ENCODE measurements around the gene MFN2. TPM values are rescaled to one million over a fixed set of nuclear protein-coding genes. Genes with fewer than 3 reads are reported as not detected.

The MFN2 gene
- total RNA-seq, 1 donor from 2014 or later, result 80.5 TPM

DNA sequence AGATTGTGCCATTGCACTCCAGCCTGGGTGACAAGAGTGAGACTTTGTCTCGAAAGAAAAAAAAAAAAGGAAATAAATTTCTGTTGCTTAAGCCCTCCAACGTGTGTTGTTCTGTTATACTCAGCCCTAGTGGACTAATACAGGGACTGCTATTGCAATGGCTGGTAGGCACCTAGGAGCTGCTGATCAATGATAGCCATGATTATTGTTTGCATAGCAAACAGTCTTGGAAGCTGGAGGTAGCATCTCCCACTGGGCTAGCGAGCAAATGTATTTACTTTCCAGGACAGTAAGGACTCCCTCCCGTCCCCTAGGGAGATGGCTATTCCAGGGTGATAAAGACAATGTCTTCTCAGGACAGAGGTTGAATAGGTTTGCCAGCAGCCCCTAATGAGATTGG lies 69.4 kb downstream of the MFN2 start:
- no peak for DNase-seq (ENCODE audit: low read depth)

DNA sequence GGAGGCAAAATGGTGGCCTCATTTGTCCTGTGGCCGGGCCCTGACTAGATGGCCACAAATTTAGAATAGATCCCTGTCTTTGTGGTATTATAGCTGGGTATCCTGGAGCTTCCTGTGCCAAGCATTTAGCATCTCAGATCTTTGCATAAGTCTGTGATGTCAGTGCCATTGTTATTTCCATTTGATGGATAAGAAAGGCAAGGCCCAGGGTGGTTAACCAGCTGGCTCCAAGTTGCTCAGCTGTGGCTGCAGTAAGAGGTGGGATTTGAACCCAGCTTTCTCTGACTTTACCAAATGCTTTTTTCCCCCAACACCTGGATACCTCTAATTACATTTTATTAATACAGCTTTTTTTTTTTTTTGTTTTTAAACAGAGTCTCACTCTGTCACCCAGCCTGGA lies 71.1 kb downstream of the MFN2 start:
- DNase-seq (ENCODE audit: low read depth), result no peak

DNA sequence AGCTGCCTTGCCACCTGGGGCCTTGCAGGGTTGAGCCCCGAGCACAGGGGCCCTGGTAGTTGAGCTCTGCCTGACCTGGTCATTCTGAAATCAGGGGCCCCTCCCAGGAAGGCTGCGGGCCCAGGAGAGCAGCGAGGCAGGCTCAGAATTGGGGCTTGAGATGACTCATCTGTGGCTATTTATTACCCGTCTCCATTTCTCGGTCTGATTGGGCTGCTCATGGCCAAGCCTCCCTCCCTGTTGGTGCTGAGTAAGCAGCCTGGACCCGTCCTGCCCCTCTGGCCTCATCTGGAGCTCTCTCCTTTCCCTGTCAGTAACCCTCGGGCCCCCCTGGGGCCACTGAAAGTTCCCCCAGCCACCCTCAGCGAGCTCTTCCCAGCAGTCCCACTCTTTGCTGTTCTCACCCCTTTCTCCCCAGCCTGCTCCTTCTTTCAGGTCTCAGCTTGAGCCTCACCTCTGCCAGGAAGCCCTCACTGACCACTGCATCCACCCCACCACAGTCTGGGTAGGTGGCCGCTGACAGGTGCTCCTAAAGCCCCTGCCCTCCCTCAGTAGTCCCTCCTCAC lies 71.8 kb downstream of the MFN2 start:
- DNase-seq (ENCODE audit: low read depth), result peak; percentile 86

DNA sequence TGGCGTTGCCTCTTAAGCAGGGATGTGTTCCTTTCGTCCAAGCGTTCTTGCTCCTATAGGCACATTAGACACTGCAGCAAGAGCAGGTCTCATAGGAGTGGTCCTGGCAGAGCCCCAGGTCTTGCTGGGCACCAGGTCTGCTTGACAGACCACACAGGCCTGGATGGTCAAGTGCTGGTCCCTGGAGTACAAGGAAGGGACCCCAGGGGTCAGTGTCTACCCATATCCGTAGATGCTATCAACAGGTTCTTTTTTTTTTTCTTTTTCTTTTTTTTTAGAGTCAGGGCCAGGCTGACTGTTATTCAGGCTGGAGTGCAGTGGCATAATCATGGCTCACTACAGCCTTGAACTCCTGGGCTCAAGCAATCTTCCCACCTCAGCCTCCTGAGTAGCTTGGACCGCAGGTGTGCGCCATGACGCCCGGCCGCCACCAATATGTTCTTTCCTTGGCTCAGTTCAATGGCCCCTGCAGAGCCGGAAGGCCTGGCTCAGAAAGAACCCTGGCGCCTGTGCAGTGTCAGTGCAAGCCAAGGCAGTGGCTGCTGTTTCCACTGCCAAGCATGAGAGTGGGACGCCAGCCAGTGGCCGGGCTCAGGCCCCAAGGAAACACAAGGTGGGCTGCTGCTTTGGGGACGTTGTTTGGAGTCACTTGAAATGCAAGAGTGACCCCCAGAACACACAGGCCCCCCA lies 72.9 kb downstream of the MFN2 start:
- no peak for DNase-seq (ENCODE audit: low read depth)

DNA sequence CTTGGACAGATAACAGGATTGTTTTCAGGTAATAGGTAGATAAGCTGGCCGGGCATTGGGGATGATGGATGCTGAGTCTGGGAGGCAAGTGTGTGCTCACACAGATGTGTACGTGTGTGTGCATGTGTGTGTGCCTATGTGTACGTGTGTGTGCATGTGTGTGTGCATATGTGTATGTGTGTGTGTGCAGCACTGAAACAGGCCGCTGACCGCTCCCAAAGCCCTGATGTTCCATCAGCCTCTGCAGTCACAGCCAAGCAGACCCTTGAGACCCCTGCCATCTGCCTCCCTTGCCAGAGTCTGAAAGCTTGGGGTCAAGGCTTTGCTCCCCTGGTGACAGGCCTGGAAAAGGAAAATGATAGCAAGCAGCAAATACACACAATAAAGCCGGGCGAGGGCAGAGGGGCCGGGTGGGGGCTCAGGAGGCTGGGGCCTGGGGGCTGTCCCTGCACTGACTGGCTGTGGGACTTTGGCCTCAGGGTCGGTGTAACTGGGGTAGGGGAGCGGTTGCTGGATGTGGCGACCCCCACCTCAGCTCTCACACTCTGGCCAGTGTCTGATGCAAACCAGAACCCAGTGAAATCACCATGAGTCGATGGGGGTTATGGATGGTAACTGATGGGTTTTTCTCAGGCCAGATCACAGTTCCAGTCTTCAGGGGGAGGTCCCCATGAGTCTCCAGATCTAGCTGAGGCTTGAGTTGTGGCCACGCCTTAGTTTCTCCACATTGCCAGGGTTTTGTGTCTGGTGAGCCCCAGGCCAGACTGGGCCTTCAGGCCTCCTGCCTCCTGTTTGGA lies 73.7 kb downstream of the MFN2 start:
- DNase-seq (ENCODE audit: low read depth), result no peak

DNA sequence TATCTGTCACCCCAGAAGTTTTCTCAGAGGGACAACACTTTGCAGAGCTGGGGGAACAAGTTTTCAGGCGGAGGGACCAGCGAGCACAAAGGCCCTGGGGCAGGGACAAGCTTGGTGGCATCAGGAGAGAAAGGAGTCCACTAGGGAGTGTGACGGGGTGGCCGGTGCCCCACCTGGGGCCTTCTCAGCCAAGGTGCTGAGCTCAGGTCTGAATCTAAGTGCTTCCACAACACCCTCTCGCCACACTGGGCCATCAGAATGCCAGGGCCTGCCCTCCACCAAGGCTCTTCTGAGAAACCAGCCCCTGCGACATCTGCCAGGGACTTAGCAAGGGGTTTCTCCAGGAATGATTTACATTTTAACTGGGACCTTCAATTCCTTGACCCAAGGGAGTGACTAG lies 75.0 kb downstream of the MFN2 start:
- no peak for DNase-seq (ENCODE audit: low read depth)

DNA sequence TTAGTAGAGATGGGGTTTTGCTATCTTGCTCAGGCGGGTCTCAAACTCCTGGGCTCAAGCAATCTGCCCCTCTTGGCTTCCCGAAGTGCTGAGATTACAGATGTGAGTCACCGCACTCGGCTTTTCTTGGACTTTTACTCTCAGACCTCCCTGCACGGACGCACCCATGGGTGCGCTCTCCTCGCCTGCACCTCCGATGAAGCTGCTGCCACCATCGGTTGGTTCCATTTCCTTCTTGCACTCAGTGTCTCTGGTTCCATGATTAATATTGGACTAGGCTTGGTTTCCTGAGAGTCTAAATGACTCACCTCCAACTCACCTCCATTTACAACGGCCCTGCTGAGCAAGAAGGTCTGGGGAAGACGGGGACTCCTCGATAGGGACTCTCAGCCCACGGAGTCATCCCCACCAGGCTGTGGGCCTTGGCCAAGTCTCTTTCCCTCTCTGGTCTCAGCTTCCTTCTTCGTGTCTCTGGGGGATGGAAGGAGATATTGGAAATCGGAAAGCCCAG lies 76.1 kb downstream of the MFN2 start:
- peak; percentile 11 for DNase-seq (ENCODE audit: low read depth)

DNA sequence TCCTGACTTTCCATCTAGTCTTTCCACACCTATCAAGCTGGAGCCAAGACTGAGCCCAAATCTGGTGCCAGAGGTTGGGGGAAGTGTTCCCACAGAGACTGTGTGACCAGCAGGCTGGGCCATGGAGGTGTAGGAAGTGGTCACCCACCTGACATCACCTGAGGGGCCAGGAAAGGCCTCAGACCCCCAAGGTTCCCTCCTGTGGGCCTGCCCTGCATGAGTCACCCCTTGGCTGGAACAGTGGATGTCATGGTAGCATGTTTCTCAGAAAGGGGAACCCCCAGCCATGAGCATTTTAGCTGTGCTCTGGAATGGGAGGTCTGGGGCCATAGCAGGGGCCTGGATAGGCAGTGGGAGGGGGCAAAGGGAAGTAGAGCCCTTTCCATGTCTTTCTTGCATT lies 77.1 kb downstream of the MFN2 start:
- DNase-seq (ENCODE audit: low read depth), result peak; percentile 28

DNA sequence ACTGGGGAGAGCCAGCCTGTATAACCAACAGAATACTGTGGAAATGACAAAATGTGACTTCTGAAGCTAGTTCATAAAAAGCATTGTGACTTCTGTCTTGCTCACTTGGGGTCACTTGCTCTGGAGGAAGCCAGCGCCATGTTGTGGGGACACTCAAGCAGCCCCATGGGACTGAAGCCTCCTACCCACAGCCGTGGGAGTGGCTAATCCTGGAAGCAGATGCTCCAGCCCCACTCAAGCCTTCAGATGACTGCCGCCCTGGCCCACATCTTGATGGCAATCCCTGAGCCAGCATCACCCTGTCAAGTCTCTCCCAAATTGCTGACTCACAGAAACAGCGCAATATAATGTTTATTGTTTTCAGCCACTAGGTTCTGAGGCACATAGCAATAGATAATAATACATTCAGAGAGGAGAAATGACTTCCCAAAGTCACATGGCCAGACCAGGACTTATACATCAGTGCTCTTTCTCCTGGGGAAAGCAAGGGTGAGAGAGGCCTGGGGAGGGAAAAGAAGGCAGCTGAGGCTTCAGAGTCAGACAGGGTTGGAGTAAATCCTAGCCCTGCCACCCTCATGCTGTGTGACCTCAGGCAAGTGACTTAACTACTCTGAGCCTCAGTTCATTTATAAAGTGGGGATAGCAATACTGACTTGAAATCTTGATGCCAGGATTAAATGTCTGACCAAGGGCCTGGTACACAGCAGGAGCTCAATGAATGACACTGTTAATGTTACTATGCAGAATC lies 77.9 kb downstream of the MFN2 start:
- no peak for DNase-seq (ENCODE audit: low read depth)

DNA sequence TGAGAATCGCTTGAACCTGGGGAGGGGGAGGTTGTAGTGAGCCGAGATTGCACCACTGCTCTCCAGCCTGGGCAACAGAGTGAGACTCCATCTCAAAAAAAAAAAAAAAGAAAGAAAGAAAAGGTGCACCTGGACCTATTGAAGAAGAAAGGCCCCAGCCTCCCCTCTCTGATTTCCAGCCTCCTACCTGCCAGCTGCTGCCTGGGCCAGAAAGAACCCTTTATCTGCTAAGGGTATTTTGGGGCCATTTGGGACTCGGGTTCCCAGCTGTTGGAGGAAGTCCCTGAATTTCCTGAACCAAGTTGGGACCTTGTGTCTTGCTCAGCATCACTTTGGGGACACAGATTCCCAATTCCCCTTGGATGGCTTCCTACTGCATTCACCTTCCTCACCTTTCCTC lies 79.0 kb downstream of the MFN2 start:
- DNase-seq (ENCODE audit: low read depth), result no peak

DNA sequence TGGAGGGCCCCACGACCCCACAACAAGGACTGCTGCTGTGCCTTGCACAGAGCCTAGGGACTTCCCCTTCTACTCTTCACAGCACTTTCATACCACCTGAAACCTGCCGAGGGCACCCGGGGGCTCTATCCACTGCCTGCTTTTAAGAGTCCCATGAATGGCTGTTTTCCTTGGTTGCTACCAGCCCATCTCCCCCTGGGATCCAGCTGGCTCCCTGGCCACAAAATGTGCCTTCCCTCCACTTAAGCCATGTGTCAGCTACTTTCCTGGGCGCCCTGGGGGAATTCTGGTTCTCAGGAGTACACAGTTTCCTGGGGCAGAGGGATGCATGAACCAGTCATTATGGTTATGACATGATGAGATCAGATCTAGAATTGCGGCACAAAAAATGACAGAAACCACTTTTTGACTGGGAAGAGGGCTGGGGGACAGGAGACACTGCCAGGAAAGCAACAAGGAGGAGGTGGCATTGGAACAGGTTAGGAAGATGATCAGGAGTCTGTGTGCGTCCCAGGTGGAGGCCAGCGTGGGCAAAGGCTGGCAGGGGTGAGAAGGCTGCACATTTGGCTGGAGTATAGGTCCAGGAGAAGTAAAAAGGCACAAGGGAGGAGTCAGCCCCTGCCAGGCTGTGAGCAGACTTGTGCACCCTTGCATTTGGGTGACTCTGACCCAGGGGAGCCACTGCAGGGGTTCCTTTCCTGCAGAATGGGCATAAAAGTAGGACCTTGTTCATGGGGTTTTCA lies 79.6 kb downstream of the MFN2 start:
- no peak for DNase-seq (ENCODE audit: low read depth)

DNA sequence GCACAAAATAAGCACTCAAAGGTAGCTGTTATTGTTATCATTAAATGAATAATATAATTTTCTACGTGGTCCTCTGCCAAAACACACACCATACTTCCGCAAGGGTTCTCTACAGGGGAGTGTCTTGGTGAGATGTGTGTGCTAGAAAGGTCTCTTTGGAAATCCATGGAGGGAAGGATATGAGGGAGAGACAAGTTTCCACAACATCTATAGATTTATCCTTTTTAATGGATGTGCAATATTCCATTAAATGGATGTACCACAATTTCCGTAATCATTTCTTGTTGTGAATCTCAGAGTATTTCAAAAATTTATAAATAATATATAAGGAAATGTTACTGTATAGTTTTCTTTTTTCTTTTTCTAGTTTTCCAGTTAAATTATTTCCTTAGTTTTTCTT lies 80.3 kb downstream of the MFN2 start:
- DNase-seq (ENCODE audit: low read depth), result no peak

Other genes with a start within 250 kb of the MFN2 start
- 52.4 and 66.0 TPM in 2 replicates for gene AGTRAP, start 244.3 kb upstream of the MFN2 start, total RNA-seq
- gene C1orf167, start 218.3 kb upstream of the MFN2 start, total RNA-seq, result 0.25 TPM in 1 of 2 replicates, not detected in the other
- gene MTHFR, start 174.5 kb upstream of the MFN2 start, total RNA-seq, result 11.3 and 19.8 TPM in 2 replicates
- gene CLCN6, start 174.3 kb upstream of the MFN2 start, total RNA-seq, result 2.4 and 6.9 TPM in 2 replicates
- not detected in 2 replicates for gene NPPA, start 132.7 kb upstream of the MFN2 start, total RNA-seq
- gene NPPB, start 121.5 kb upstream of the MFN2 start, total RNA-seq, result 1.2 TPM in 1 of 2 replicates, not detected in the other
- gene KIAA2013, start 54.0 kb upstream of the MFN2 start, total RNA-seq, result 67.7 and 92.1 TPM in 2 replicates
- gene PLOD1, start 45.7 kb upstream of the MFN2 start, total RNA-seq, result 83.0 and 242 TPM in 2 replicates
- gene MIIP, start 39.1 kb downstream of the MFN2 start, total RNA-seq, result 17.0 and 53.1 TPM in 2 replicates
- gene TNFRSF8, start 82.9 kb downstream of the MFN2 start, total RNA-seq, result not detected in 2 replicates
- gene TNFRSF1B, start 186.5 kb downstream of the MFN2 start, total RNA-seq, result 0.35 and 1.6 TPM in 2 replicates
- gene VPS13D, start 249.6 kb downstream of the MFN2 start, total RNA-seq, result 20.0 and 74.1 TPM in 2 replicates

Measured in renal cortical epithelial cell (primary cell).